ENCODE data around the gene G3BP1. TPM values are rescaled to one million over a fixed set of nuclear protein-coding genes. Genes with fewer than 3 reads are reported as not detected.
A peak's percentile ranks its signal among the peaks of the same experiment; 100 is the strongest.

Gene G3BP1
- total RNA-seq, 4 donors from 2014 or later, result 111 to 116 (median 113) TPM

- TF ChIP-seq EP300 (IDR thresholded peaks at IDR 0.05), result no peak
- no peak for TF ChIP-seq POLR2AphosphoS5 (IDR thresholded peaks at IDR 0.05)
- TF ChIP-seq, protein P1, sequence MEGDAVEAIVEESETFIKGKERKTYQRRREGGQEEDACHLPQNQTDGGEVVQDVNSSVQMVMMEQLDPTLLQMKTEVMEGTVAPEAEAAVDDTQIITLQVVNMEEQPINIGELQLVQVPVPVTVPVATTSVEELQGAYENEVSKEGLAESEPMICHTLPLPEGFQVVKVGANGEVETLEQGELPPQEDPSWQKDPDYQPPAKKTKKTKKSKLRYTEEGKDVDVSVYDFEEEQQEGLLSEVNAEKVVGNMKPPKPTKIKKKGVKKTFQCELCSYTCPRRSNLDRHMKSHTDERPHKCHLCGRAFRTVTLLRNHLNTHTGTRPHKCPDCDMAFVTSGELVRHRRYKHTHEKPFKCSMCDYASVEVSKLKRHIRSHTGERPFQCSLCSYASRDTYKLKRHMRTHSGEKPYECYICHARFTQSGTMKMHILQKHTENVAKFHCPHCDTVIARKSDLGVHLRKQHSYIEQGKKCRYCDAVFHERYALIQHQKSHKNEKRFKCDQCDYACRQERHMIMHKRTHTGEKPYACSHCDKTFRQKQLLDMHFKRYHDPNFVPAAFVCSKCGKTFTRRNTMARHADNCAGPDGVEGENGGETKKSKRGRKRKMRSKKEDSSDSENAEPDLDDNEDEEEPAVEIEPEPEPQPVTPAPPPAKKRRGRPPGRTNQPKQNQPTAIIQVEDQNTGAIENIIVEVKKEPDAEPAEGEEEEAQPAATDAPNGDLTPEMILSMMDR (IDR thresholded peaks at IDR 0.05), result no peak
- TF ChIP-seq POLR2A (IDR thresholded peaks at IDR 0.05), result no peak
- no peak for DNase-seq (ENCODE audit: low spot score in 2 of 2)
- H3K4me3 ChIP-seq, result no peak overlapping the region
- H3K27me3 ChIP-seq, result no peaks in the 10 kb centered on the region
- no peak overlapping the region for H3K27ac ChIP-seq
- peaks cover 7% of the 10 kb centered on the region for H3K4me1 ChIP-seq
- no peaks in the 10 kb centered on the region for H3K9me3 ChIP-seq
- no peaks in the 10 kb centered on the region for H3K36me3 ChIP-seq
Observed at GRCh38 chr5:151766975-151767374, 4.8 kb upstream of the G3BP1 start.

DNA sequence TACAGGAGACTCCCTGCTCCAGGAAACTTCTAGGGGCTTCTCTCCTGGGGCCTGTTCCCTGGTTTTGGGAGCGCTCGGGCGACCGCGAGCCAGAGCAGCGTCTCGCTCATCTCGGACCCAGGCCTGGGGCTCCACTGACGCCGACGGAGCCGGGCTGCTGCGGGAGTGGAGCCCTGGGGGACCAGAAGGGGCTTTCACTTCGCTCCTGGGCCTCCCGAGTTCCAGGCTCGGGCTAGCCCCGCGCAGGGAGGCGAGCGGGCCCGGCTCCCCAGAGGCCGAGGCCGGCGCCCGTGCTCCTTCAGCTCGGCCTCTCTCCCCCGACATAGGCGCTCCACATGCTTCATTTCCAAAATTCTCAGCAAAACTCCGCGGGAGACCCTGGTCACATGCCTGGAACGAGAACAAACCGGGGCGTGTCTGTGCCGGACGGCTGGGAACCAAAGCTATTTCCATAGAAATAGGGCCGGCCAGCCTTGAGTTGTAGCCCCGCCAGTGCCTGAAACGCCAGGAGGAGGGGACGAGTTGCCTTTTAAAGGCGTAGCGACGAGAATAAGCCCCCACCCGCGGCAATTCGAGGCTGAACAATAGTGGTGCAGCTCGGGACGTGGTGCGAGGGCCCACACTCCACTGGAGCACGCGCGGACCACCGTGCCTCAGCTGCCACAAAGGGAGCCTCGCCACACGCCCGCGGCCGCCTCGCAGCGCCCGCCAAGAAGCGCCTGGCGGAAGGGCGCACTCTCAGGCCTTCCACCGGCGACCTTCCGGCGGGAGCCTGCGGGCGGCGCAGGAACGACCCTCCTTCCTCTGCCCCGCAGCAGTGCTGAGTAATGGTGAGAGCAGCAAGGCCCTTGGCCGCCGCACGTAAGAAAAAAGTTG lies 1.1 kb upstream of the G3BP1 start:
- Histone ChIP-seq H3K27ac (peak overlapping the region; percentile 98), H3K9me3 (no peaks in the 10 kb centered on the region), H3K27me3 (no peaks in the 10 kb centered on the region), H3K36me3 (no peaks in the 10 kb centered on the region), H3K4me3 (peak overlapping the region; percentile 75), H3K4me1 (peaks cover 34% of the 10 kb centered on the region)
- no peak for TF ChIP-seq EP300 (IDR thresholded peaks at IDR 0.05)
- TF ChIP-seq, protein P1 (IDR thresholded peaks at IDR 0.05), result no peak
- no peak for TF ChIP-seq POLR2A (IDR thresholded peaks at IDR 0.05)
- peak in 1 of 3 donors; percentile 3 for TF ChIP-seq POLR2AphosphoS5 (IDR thresholded peaks at IDR 0.05)
- peak; percentile 91 to 92 for DNase-seq (ENCODE audit: low spot score in 2 of 2)
- under 1% methylated on average over 13 of the region's 75 CpGs for WGBS

GRCh38 chr5:151772029-151772845 lies 483 bp downstream of the G3BP1 start:
- TF ChIP-seq POLR2AphosphoS5 (IDR thresholded peaks at IDR 0.05), result peak in 2 of 3 donors; percentile 9 to 38
- TF ChIP-seq EP300 (IDR thresholded peaks at IDR 0.05), result no peak
- no peak for TF ChIP-seq POLR2A (IDR thresholded peaks at IDR 0.05)
- TF ChIP-seq, protein P1 (IDR thresholded peaks at IDR 0.05), result no peak
- Histone ChIP-seq H3K27ac (peak overlapping the region; percentile 96), H3K36me3 (no peaks in the 10 kb centered on the region), H3K4me3 (peak overlapping the region; percentile 75), H3K9me3 (no peaks in the 10 kb centered on the region), H3K4me1 (peaks cover 50% of the 10 kb centered on the region), H3K27me3 (no peaks in the 10 kb centered on the region)
- WGBS, result 0% methylated on average over 29 of the region's 87 CpGs
- peak; percentile 77 to 82 for DNase-seq (ENCODE audit: low spot score in 2 of 2)

GRCh38 chr5:151772846-151773561 lies 1.2 kb downstream of the G3BP1 start:
- Histone ChIP-seq H3K27me3 (no peaks in the 10 kb centered on the region), H3K36me3 (no peaks in the 10 kb centered on the region), H3K27ac (peak overlapping the region; percentile 96), H3K9me3 (no peaks in the 10 kb centered on the region), H3K4me1 (peaks cover 57% of the 10 kb centered on the region), H3K4me3 (peak overlapping the region; percentile 75)
- DNase-seq (ENCODE audit: low spot score in 2 of 2), result no peak
- no peak for TF ChIP-seq POLR2A (IDR thresholded peaks at IDR 0.05)
- TF ChIP-seq EP300 (IDR thresholded peaks at IDR 0.05), result no peak
- TF ChIP-seq, protein P1 (IDR thresholded peaks at IDR 0.05), result no peak
- TF ChIP-seq POLR2AphosphoS5 (IDR thresholded peaks at IDR 0.05), result no peak
- under 1% methylated on average over 18 of the region's 18 CpGs for WGBS
